ENCODE data around the gene FYCO1. TPM values are rescaled to one million over a fixed set of nuclear protein-coding genes. Genes with fewer than 3 reads are reported as not detected.
A peak's percentile ranks its signal among the peaks of the same experiment; 100 is the strongest.

The FYCO1 gene
- total and polyA plus RNA-seq, 8 donors = 19.0 to 42.7 (median 20.4) TPM

DNA sequence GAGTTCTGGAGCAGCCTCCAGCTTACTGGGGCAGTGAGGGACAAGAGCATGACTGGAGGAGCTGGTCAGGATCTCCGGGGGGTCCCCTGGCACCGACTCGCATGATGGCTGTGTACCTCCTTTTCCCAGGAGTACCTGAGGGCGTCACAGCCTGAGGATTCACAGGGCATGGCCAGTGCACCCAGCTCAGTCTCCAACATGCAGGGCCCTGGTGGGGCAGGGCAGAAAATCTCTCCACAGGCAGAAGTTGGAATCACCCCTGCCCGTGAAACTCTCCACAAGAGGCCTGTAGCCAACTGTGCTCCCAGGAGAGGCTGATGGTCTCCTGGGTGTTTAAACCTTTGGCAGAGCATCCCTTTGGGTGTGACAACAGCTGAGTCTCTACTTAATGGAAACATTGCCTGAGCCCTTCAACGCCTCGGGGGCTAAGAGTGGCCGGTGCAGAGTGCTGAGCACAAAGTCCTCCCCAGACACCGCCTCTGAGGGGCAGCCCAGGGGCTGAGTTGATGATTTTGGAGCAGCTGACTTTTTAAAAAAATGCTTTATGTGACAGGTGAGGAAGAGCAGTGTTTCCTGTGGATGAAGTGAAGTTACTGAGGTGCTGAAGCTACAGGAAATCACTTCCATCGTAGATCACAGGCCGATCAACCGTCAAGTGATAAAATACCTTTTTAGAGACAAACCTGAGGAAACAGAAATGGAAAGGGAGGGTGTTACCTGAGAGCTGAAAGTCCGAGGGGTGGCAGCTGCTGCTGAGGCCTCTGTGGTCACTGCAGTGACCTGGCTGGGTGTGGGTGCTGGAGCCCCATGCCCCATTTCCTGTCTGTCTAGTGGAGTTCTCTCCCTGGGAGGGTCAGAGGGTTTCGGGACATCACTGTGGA lies 74.2 kb downstream of the FYCO1 start:
- no peak for ATAC-seq
- H3K36me3 ChIP-seq = peaks cover 0 to 68% of the 10 kb centered on the region in 2 donors
- intact Hi-C loops (cut with DNase I) = loop anchor here in 1 of 2 donors (10.0 kb wide), 1 partner anchor 157 kb away; no protein-coding TSS in a partner anchor

DNA sequence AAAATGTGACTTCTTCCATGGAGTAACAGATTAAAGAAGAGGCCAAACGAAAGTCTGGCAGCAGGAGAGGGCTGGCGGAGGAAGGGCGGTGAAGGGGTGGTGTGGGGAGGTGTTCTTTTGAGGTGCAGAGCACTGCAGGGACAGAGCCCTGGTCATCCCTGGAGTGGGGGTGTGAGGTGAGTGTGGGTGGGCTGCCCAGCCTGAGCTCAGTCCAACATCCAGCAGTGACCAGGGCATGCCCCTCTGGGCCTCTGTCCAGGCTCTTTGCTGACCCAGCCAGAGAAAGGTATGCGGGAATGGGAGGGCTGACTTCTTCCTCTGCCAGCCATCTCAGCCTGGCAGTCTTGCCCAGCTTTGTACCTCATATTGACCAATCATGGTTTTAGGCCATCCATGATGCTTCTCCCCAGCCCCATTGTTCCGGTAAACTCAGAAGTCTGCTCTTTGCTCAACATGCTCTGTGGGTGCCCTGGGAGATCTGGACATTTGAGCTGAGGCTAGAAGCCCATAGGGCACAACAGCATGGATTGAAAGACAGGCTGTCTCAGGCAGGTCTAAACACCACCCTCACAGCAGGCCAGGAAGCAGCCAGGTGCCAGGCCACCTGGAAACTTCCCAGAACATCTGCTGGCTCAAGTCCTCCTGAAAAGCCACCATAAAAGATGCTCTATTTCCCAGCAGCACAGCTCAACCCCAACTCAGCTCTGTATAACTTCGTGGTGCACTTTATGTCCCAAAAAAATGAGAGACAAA lies 78.3 kb downstream of the FYCO1 start:
- H3K27me3 ChIP-seq = no peaks in the 10 kb centered on the region
- no peak overlapping the region for H3K27ac ChIP-seq
- peaks cover 0 to 45% of the 10 kb centered on the region in 2 donors for H3K36me3 ChIP-seq
- no peak overlapping the region for H3K4me3 ChIP-seq
- intact Hi-C loops (cut with DNase I) = no loop called here
- DNase-seq (no peak), ATAC-seq (no peak)
- TF ChIP-seq, protein P1, sequence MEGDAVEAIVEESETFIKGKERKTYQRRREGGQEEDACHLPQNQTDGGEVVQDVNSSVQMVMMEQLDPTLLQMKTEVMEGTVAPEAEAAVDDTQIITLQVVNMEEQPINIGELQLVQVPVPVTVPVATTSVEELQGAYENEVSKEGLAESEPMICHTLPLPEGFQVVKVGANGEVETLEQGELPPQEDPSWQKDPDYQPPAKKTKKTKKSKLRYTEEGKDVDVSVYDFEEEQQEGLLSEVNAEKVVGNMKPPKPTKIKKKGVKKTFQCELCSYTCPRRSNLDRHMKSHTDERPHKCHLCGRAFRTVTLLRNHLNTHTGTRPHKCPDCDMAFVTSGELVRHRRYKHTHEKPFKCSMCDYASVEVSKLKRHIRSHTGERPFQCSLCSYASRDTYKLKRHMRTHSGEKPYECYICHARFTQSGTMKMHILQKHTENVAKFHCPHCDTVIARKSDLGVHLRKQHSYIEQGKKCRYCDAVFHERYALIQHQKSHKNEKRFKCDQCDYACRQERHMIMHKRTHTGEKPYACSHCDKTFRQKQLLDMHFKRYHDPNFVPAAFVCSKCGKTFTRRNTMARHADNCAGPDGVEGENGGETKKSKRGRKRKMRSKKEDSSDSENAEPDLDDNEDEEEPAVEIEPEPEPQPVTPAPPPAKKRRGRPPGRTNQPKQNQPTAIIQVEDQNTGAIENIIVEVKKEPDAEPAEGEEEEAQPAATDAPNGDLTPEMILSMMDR (IDR thresholded peaks at IDR 0.05) = no peak
- no peaks in the 10 kb centered on the region for H3K9me3 ChIP-seq
- no peaks in the 10 kb centered on the region for H3K4me1 ChIP-seq

More for the DNA sequence above, 74.2 kb downstream of the FYCO1 start:
- no peak for DNase-seq
- no peak overlapping the region for H3K27ac ChIP-seq
- TF ChIP-seq, protein P1 (IDR thresholded peaks at IDR 0.05) = no peak
- H3K4me3 ChIP-seq = no peak overlapping the region
- H3K4me1 ChIP-seq = no peaks in the 10 kb centered on the region
- H3K27me3 ChIP-seq = no peaks in the 10 kb centered on the region
- no peaks in the 10 kb centered on the region for H3K9me3 ChIP-seq

DNA sequence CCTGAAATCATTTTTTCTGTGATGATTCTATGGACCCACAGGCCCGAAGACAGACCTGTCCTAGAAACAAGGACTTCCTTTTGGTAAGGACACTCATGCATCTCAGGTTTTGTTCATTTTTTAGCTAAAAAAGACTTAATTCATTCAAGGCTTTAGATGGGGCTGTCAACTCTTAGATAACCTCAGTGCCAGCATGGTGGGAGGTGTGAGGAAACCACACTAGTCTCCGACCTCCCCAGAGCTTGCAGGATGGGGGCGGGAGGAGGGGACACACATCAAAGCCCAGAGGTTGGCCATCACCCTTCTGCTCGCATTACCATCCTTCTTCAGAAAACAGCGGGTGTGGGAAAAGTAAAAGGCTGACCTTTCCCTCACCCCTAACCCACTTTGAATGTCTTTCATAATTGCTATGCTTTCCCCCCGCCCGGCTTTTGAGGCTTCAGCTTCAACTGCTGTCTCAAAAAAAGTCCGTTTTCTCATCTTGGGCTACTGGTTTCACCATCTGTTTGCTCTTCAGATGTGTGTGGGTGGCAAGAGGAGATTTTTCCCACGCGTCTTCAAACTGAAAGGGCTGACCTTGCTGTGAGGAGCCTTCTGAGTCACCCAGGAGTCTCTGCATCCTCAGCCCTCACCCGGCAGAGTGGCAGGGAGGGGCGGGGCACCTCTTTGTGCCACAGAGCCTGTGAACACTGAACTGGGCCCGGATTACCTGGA lies 79.9 kb downstream of the FYCO1 start:
- Histone ChIP-seq H3K36me3 (peaks cover 0 to 29% of the 10 kb centered on the region in 2 donors), H3K27ac (no peak overlapping the region), H3K4me1 (no peaks in the 10 kb centered on the region), H3K27me3 (no peaks in the 10 kb centered on the region), H3K4me3 (no peak overlapping the region), H3K9me3 (no peaks in the 10 kb centered on the region)
- DNase-seq (no peak), ATAC-seq (peak; percentile 91)
- TF ChIP-seq, protein P1 (IDR thresholded peaks at IDR 0.05) = no peak
- intact Hi-C loops (cut with DNase I) = no loop called here

DNA sequence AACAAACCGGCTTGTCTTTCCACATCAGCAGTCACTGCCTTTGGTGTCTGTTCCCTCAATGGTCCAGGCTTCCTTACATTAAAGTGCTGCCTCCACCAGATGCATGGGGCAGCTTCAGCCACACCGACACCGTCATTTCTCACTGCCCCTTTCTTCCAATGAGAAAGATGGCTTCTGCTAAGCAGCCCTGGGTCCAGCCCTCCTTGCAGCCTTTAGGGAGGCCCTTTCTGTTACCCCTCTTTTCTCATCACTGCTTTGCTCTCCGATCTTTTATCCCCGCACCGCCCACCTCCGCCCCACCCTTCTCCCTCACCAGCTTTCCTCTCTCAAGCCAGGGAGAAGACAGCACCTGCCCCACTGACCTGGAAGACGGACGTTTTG lies 80.6 kb downstream of the FYCO1 start:
- Histone ChIP-seq H3K4me3 (no peak overlapping the region), H3K27ac (no peak overlapping the region), H3K27me3 (no peaks in the 10 kb centered on the region), H3K36me3 (peaks cover 0 to 22% of the 10 kb centered on the region in 2 donors), H3K4me1 (no peaks in the 10 kb centered on the region), H3K9me3 (no peaks in the 10 kb centered on the region)
- intact Hi-C loops (cut with DNase I) = no loop called here
- TF ChIP-seq, protein P1 (IDR thresholded peaks at IDR 0.05) = no peak
- no peak for DNase-seq
- no peak for ATAC-seq

Data from left lung (tissue), 10 donors.